Activated CD4-positive, alpha-beta T cell treated with anti-CD3 and anti-CD28 coated beads, Interleukin-2, amount 10 ng/mL, durations not matched to agents 7 days and 5 days (primary cell): ENCODE data around the gene FAM3D. TPM values are rescaled to one million over a fixed set of nuclear protein-coding genes. Genes with fewer than 3 reads are reported as not detected.

Experiments used
- CTCF ChIA-PET: fragments of 350-600 bp; sonication (Branson Sonifier 250); formaldehyde crosslinking; loops from one replicate; lab custom pipeline; 2021; ENCODE audit warnings: antibody characterized with exemption; lab: Charles Lee
- POLR2A ChIA-PET: fragments of 350-600 bp; sonication (Branson Sonifier 250); formaldehyde crosslinking; loops from one replicate; lab custom pipeline; 2021; ENCODE audit warnings: antibody characterized with exemption; lab: Charles Lee
- DNase-seq: peaks from one replicate; pipeline ENCODE4 v3.0.0-alpha.2; 2020
- H3K27ac Mint-ChIP-seq: one replicate; pipeline ENCODE4 v1.8.0; 2021; ENCODE audit warnings: mild to moderate bottlenecking, moderate library complexity, mixed read lengths
- H3K27me3 Mint-ChIP-seq: one replicate; pipeline ENCODE4 v1.8.0; 2021; ENCODE audit warnings: mixed read lengths
- H3K36me3 Mint-ChIP-seq: one replicate; pipeline ENCODE4 v1.8.0; 2021; ENCODE audit warnings: low read depth, mixed read lengths
- H3K4me1 Mint-ChIP-seq: one replicate; pipeline ENCODE4 v1.8.0; 2021; ENCODE audit warnings: mixed read lengths
- H3K4me3 Mint-ChIP-seq: one replicate; pipeline ENCODE4 v1.8.0; 2021; ENCODE audit warnings: mild to moderate bottlenecking, moderate library complexity, mixed read lengths
- H3K9me3 Mint-ChIP-seq: one replicate; pipeline ENCODE4 v1.8.0; 2021; ENCODE audit warnings: mixed read lengths
- total RNA-seq, 2 experiments: library from RNA; stranded (reverse); gene quantifications; one replicate each; pipeline ENCODE4 v1.2.3, GENCODE V29; 2021

Gene FAM3D
- total RNA-seq, 2 experiments from 2014 or later = not detected

GRCh38 chr3:58591517-58592510 lies 74.8 kb downstream of the FAM3D start:
- ChIA-PET CTCF (no interaction called here), POLR2A (no interaction called here)
- Mint-ChIP-seq H3K4me3 (no peak overlapping the region), H3K4me1 (no peaks in the 10 kb centered on the region), H3K27me3 (peaks cover 18% of the 10 kb centered on the region), H3K27ac (no peak overlapping the region), H3K36me3 (no peaks in the 10 kb centered on the region), H3K9me3 (no peaks in the 10 kb centered on the region)
- DNase-seq = no peak

GRCh38 chr3:58588030-58588614 lies 78.5 kb downstream of the FAM3D start:
- CTCF ChIA-PET = interaction anchor here (0.9 to 1.2 kb wide), 2 partner anchors 19 to 29 kb away, joined by 3 read pairs; no protein-coding TSS in a partner anchor
- peak; percentile 16 for DNase-seq

GRCh38 chr3:58586776-58587192 lies 79.8 kb downstream of the FAM3D start:
- H3K27ac Mint-ChIP-seq = no peak overlapping the region
- DNase-seq = no peak
- H3K36me3 Mint-ChIP-seq = peaks cover 5% of the 10 kb centered on the region
- CTCF ChIA-PET = no interaction called here
- POLR2A ChIA-PET = no interaction called here
- H3K4me1 Mint-ChIP-seq = peaks cover 12% of the 10 kb centered on the region
- H3K27me3 Mint-ChIP-seq = peaks cover 48% of the 10 kb centered on the region
- no peaks in the 10 kb centered on the region for H3K9me3 Mint-ChIP-seq
- H3K4me3 Mint-ChIP-seq = no peak overlapping the region

More at GRCh38 chr3:58588030-58588614, 78.5 kb downstream of the FAM3D start:
- no peaks in the 10 kb centered on the region for H3K9me3 Mint-ChIP-seq
- H3K27ac Mint-ChIP-seq = no peak overlapping the region
- peaks cover 12% of the 10 kb centered on the region for H3K4me1 Mint-ChIP-seq
- H3K27me3 Mint-ChIP-seq = peaks cover 45% of the 10 kb centered on the region
- POLR2A ChIA-PET = no interaction called here
- peaks cover 5% of the 10 kb centered on the region for H3K36me3 Mint-ChIP-seq
- H3K4me3 Mint-ChIP-seq = no peak overlapping the region

- Mint-ChIP-seq H3K27me3 (peaks cover 51% of the 10 kb centered on the region), H3K4me1 (peaks cover 12% of the 10 kb centered on the region), H3K4me3 (peak overlapping the region; percentile 81), H3K27ac (no peak overlapping the region), H3K9me3 (no peaks in the 10 kb centered on the region), H3K36me3 (peaks cover 5% of the 10 kb centered on the region)
- POLR2A ChIA-PET = no interaction called here
- no peak for DNase-seq
- CTCF ChIA-PET = interaction anchor here (0.7 to 1.3 kb wide), 5 partner anchors 14 to 411 kb away, joined by 3 to 6 read pairs (median 3); no protein-coding TSS in a partner anchor
Observed at GRCh38 chr3:58585994-58586393, 80.6 kb downstream of the FAM3D start.

GRCh38 chr3:58585005-58585786 lies 81.4 kb downstream of the FAM3D start:
- ChIA-PET POLR2A (no interaction called here), CTCF (interaction anchor here (0.5 to 1.3 kb wide), 8 partner anchors 12 to 412 kb away, joined by 3 to 6 read pairs (median 3); no protein-coding TSS in a partner anchor)
- peaks cover 5% of the 10 kb centered on the region for H3K36me3 Mint-ChIP-seq
- peak overlapping the region; percentile 81 for H3K4me3 Mint-ChIP-seq
- no peaks in the 10 kb centered on the region for H3K9me3 Mint-ChIP-seq
- H3K27ac Mint-ChIP-seq = no peak overlapping the region
- peak; percentile 57 for DNase-seq
- H3K27me3 Mint-ChIP-seq = peaks cover 51% of the 10 kb centered on the region
- H3K4me1 Mint-ChIP-seq = peaks cover 12% of the 10 kb centered on the region

- Mint-ChIP-seq H3K27me3 (peaks cover 48% of the 10 kb centered on the region), H3K4me1 (peaks cover 12% of the 10 kb centered on the region), H3K36me3 (peaks cover 5% of the 10 kb centered on the region), H3K27ac (no peak overlapping the region), H3K9me3 (no peaks in the 10 kb centered on the region), H3K4me3 (peak overlapping the region; percentile 81)
- POLR2A ChIA-PET = no interaction called here
- CTCF ChIA-PET = interaction anchor here (0.7 to 1.3 kb wide), 5 partner anchors 13 to 413 kb away, joined by 3 to 6 read pairs (median 3); no protein-coding TSS in a partner anchor
- no peak for DNase-seq
Observed at GRCh38 chr3:58584690-58585004, 81.9 kb downstream of the FAM3D start.

Other genes starting within 250 kb of the FAM3D start
- 10 to 100 TPM; 47.6 to 50.6 TPM for gene PDHB, start 232.9 kb downstream of the FAM3D start, total RNA-seq
- gene KCTD6, start 174.7 kb downstream of the FAM3D start, total RNA-seq = 10 to 100 TPM in 1 of 2 experiments, 1 to 10 TPM in 1; 7.7 to 10.8 TPM
- not detected for gene ACOX2, start 129.6 kb downstream of the FAM3D start, total RNA-seq
- not detected for gene FAM107A, start 89.4 kb downstream of the FAM3D start, total RNA-seq